Activated CD4-positive, alpha-beta T cell treated with anti-CD3 and anti-CD28 coated beads, Interleukin-2, amount 10 ng/mL, durations not matched to agents 7 days and 5 days (primary cell): Measurements from ENCODE around the gene FKBP15. TPM values are rescaled to one million over a fixed set of nuclear protein-coding genes. Genes with fewer than 3 reads are reported as not detected.

Experiments used
- CTCF ChIA-PET: fragments of 350-600 bp; sonication (Branson Sonifier 250); formaldehyde crosslinking; loops from one replicate; lab custom pipeline; 2021; ENCODE audit warnings: antibody characterized with exemption; lab: Charles Lee
- POLR2A ChIA-PET: fragments of 350-600 bp; sonication (Branson Sonifier 250); formaldehyde crosslinking; loops from one replicate; lab custom pipeline; 2021; ENCODE audit warnings: antibody characterized with exemption; lab: Charles Lee
- DNase-seq: peaks from one replicate; pipeline ENCODE4 v3.0.0-alpha.2; 2020
- H3K27ac Mint-ChIP-seq: one replicate; pipeline ENCODE4 v1.8.0; 2021; ENCODE audit warnings: mild to moderate bottlenecking, moderate library complexity, mixed read lengths
- H3K27me3 Mint-ChIP-seq: one replicate; pipeline ENCODE4 v1.8.0; 2021; ENCODE audit warnings: mixed read lengths
- H3K36me3 Mint-ChIP-seq: one replicate; pipeline ENCODE4 v1.8.0; 2021; ENCODE audit warnings: low read depth, mixed read lengths
- H3K4me1 Mint-ChIP-seq: one replicate; pipeline ENCODE4 v1.8.0; 2021; ENCODE audit warnings: mixed read lengths
- H3K4me3 Mint-ChIP-seq: one replicate; pipeline ENCODE4 v1.8.0; 2021; ENCODE audit warnings: mild to moderate bottlenecking, moderate library complexity, mixed read lengths
- H3K9me3 Mint-ChIP-seq: one replicate; pipeline ENCODE4 v1.8.0; 2021; ENCODE audit warnings: mixed read lengths
- total RNA-seq, 2 experiments: library from RNA; stranded (reverse); gene quantifications; one replicate each; pipeline ENCODE4 v1.2.3, GENCODE V29; 2021

Gene FKBP15
- total RNA-seq, 2 experiments from 2014 or later: 33.6 to 39.3 TPM

DNA sequence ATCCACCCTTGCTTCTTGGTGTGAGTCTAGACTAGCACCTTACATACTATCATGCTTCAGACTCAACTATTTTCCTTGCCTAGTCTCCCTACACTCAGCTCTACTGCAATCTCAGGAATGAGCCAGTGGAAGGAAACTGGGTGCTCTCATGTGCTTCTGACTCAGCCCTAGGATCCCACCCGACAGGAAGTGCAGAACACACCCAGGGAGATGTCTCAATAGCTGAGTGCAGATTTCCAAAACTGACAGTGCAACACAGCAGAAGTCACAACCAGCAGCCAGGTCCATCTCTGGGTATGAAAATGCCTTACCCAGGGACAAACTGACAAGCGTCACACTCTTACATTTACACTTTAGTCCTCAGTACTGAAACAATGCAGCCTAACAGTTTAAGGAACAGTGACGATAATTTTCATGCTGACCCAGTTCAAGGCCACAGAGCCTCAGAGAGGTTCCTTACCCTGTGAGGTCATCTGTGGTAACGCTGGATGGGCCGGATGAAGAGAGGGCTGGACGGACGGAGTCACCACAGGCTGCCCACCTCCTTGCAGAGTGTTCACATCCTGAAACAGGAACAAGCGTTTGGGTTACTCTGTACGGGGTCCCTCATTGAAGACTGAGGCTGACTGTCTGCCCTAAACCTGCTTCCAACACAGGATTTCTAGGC lies 33.0 kb downstream of the FKBP15 start:
- POLR2A ChIA-PET: no interaction called here
- H3K4me3 Mint-ChIP-seq: no peak overlapping the region

DNA sequence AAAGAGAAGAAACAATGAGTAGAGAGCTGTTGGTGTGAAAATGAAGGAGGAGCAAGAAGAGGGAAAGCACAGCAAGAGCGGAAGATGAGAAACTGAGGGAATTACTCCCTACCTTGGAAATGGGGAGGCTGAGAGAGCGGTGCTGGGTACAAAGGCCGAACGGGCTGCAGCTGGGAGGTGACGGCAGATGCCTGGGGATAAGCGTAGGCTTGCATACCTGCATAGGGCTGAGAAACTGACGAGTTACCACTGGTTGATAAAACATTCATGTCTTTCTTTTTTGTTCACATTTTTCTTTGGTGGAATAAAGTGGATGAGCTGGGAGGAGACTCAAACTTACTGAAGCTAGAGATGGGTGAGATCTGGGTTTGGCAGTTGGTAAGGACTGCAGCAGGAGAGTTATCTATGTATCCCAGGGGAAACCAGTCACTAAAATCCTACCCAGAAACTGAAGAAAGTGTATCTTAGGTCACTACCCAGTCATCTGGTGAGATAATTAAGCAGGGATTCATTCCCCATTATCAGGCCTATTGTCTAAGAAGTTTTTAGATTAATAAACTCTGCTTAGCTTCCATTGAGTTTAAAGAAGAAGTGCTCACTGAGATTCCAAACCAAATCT lies 34.8 kb downstream of the FKBP15 start:
- POLR2A ChIA-PET: interaction anchor here (0.6 kb wide), 1 partner anchor 19 kb away, joined by 3 read pairs; no protein-coding TSS in a partner anchor
- Mint-ChIP-seq H3K4me3 (no peak overlapping the region), H3K9me3 (no peaks in the 10 kb centered on the region), H3K4me1 (peaks cover 12% of the 10 kb centered on the region), H3K27me3 (no peaks in the 10 kb centered on the region), H3K36me3 (peaks cover 60% of the 10 kb centered on the region), H3K27ac (no peak overlapping the region)
- CTCF ChIA-PET: interaction anchor here (1.1 to 1.7 kb wide), 2 partner anchors 11 to 35 kb away, joined by 4 to 5 read pairs; partner anchors contain the start of gene SLC31A2
- DNase-seq: no peak

More for the DNA sequence above, 33.0 kb downstream of the FKBP15 start:
- DNase-seq: no peak
- CTCF ChIA-PET: interaction anchor here (0.9 kb wide), 2 partner anchors 10 to 32 kb away, joined by 3 to 4 read pairs; no protein-coding TSS in a partner anchor
- Mint-ChIP-seq H3K27me3 (no peaks in the 10 kb centered on the region), H3K27ac (no peak overlapping the region), H3K4me1 (peaks cover 12% of the 10 kb centered on the region), H3K36me3 (peaks cover 50% of the 10 kb centered on the region), H3K9me3 (no peaks in the 10 kb centered on the region)

DNA sequence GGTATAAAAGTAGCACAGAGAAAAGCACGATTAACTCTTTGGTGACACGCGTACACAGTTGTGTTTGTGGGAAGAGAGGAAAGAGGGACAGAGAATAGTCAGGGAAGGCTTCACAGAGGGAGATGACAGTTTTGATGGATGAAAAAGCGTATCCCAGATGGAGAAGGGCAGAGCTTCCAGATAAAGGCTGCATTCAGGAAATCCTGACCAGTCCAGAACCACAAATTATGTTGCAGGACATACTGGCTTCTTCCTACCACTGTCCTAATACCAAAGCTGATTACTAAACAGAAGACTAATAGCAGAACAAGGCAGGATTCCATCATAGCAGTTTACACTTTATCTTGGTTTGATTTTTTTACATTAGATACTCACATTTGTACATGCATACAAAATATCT lies 35.8 kb downstream of the FKBP15 start:
- no peak for DNase-seq
- no peak overlapping the region for H3K4me3 Mint-ChIP-seq
- peaks cover 63% of the 10 kb centered on the region for H3K36me3 Mint-ChIP-seq
- H3K27me3 Mint-ChIP-seq: no peaks in the 10 kb centered on the region
- no peak overlapping the region for H3K27ac Mint-ChIP-seq
- H3K4me1 Mint-ChIP-seq: peaks cover 12% of the 10 kb centered on the region
- ChIA-PET CTCF (interaction anchor here (1.7 kb wide), 1 partner anchor 10 kb away, joined by 4 read pairs; no protein-coding TSS in a partner anchor), POLR2A (no interaction called here)
- H3K9me3 Mint-ChIP-seq: no peaks in the 10 kb centered on the region

DNA sequence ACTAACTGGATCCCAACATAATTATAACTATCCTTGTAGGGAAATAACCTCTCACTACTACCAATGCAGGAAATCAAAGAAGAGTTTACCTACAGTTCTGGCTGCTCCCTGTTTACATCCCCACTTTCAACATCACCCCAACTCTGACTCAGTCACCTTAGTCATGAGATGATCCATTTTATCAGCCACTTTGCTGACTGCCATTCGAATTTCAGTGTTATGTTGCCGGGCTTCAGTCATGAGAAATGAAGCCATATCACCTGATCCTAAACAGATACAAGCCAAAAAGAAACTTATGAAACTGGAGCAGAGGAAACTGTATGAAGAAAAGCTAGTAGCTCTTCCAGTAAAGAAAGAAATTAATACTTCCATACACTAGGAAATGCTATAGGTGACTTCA lies 36.5 kb downstream of the FKBP15 start:
- DNase-seq: no peak
- no peaks in the 10 kb centered on the region for H3K27me3 Mint-ChIP-seq
- H3K4me1 Mint-ChIP-seq: peaks cover 12% of the 10 kb centered on the region
- peaks cover 63% of the 10 kb centered on the region for H3K36me3 Mint-ChIP-seq
- no peak overlapping the region for H3K27ac Mint-ChIP-seq
- no peaks in the 10 kb centered on the region for H3K9me3 Mint-ChIP-seq
- POLR2A ChIA-PET: no interaction called here
- CTCF ChIA-PET: no interaction called here
- no peak overlapping the region for H3K4me3 Mint-ChIP-seq

DNA sequence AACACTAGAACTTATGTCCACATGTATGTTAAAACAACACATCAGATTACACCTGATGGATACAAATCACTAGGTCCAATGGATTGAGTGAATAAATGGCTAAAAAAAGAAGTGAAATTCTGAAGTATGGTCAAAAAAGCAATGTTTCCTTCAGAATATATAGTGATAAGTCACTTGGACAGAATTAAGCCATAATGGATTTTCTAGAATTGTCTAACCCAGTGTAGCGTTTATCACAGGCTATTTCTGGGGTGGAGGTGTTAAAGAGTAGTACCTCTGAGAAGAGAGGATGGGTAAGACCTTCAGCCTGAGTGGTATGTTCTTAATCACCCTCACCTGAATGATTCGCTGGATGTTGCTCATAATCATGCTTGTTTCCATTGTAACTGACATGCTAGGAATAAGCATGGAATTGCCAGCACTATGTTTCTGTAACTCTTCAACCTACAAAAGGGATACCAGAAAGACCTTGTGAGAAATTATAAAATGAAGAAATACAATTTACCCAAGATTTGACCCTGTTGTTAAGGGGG lies 37.1 kb downstream of the FKBP15 start:
- Mint-ChIP-seq H3K4me3 (no peak overlapping the region), H3K4me1 (peaks cover 12% of the 10 kb centered on the region), H3K9me3 (no peaks in the 10 kb centered on the region), H3K27me3 (no peaks in the 10 kb centered on the region), H3K36me3 (peaks cover 65% of the 10 kb centered on the region), H3K27ac (no peak overlapping the region)
- CTCF ChIA-PET: no interaction called here
- POLR2A ChIA-PET: no interaction called here
- no peak for DNase-seq

DNA sequence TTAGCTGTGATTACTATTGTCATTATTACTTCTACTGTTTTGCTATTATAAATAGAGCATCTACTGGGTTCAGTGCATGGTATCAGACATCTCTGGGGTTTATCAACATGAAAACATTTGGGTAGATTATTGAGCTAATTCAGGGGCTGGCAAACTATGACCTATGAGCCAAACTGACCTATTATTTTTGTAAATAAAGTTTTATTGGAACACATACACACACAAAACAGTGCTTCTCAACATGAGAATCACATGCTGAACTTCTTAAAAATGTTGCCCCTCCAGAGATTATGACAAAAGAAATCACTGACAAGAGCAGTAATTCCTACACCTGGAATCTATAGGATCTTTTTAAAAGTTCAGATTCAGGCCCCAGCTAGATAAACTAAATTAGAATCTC lies 39.9 kb downstream of the FKBP15 start:
- no peaks in the 10 kb centered on the region for H3K4me1 Mint-ChIP-seq
- H3K27me3 Mint-ChIP-seq: no peaks in the 10 kb centered on the region
- H3K27ac Mint-ChIP-seq: no peak overlapping the region
- CTCF ChIA-PET: interaction anchor here (1.3 kb wide), 1 partner anchor 19 kb away, joined by 3 read pairs; no protein-coding TSS in a partner anchor
- POLR2A ChIA-PET: no interaction called here
- no peak for DNase-seq
- H3K36me3 Mint-ChIP-seq: peaks cover 75% of the 10 kb centered on the region
- no peak overlapping the region for H3K4me3 Mint-ChIP-seq
- no peaks in the 10 kb centered on the region for H3K9me3 Mint-ChIP-seq

DNA sequence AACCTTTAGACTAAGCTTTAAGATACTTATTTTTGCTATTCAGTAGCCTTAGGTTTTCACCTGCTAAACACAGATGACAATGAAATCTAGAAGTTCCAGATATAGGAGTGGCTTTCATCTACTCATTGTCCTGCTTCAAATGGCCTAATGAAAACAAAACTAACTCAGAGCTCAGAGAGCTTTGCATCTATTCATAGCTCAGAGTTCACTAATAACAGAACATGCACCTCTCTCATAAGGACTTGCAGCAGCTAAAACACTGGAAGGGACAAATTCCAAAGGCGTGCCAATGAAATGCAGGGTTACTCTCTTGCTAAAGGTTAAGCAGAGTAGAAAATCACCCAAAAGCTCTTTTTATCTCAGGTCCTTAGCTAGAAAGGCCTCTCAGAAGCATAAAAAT lies 41.2 kb downstream of the FKBP15 start:
- no peak for DNase-seq
- H3K4me3 Mint-ChIP-seq: no peak overlapping the region
- no peaks in the 10 kb centered on the region for H3K4me1 Mint-ChIP-seq
- H3K27ac Mint-ChIP-seq: no peak overlapping the region
- ChIA-PET POLR2A (no interaction called here), CTCF (interaction anchor here (0.5 to 1.3 kb wide), 3 partner anchors 27 to 1241 kb away, joined by 3 to 4 read pairs (median 3); no protein-coding TSS in a partner anchor)
- H3K9me3 Mint-ChIP-seq: no peaks in the 10 kb centered on the region
- H3K36me3 Mint-ChIP-seq: peaks cover 69% of the 10 kb centered on the region
- no peaks in the 10 kb centered on the region for H3K27me3 Mint-ChIP-seq

DNA sequence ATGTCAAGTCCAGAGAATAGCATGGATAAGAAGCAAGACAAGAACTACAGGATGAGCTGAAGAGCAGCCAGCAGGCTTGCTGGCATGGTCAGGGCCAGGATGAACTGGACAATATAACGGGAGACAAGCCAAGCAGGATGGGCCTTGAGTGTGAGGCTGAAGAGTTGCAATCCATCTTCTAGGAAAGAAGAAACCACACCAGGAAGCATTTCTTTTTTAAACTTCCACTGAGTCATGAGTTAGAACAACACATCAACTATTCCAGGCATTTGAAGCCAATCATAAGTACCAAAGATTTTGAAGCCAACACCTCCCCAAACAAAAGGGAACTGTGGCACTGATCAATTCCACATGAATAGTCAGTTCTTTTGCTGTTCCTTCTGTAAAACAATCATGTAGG lies 43.0 kb downstream of the FKBP15 start:
- peaks cover 70% of the 10 kb centered on the region for H3K36me3 Mint-ChIP-seq
- DNase-seq: no peak
- ChIA-PET POLR2A (no interaction called here), CTCF (interaction anchor here (0.7 kb wide), 1 partner anchor 10 kb away, joined by 3 read pairs; no protein-coding TSS in a partner anchor)
- H3K4me3 Mint-ChIP-seq: no peak overlapping the region
- H3K27ac Mint-ChIP-seq: no peak overlapping the region
- no peaks in the 10 kb centered on the region for H3K9me3 Mint-ChIP-seq
- H3K27me3 Mint-ChIP-seq: no peaks in the 10 kb centered on the region
- H3K4me1 Mint-ChIP-seq: no peaks in the 10 kb centered on the region

DNA sequence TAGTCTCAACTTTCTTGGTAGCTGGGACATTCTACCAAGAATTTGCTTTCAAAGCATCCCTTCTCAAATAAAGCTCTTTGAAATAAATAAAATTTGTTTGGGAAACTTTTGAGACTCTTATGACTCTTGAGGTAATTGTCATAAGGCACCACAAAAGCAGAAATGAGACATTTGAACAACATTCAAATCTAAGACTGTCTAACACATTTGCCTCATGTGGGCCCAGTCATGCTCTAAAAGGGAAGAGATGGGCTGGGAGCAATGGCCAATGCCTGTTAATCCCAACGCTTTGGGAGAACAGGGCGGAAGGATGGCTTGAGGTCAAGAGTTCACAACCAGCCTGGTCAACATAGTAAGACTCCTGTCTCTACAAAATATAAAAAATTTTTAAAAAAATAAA lies 43.8 kb downstream of the FKBP15 start:
- CTCF ChIA-PET: no interaction called here
- Mint-ChIP-seq H3K27ac (no peak overlapping the region), H3K4me1 (no peaks in the 10 kb centered on the region), H3K9me3 (no peaks in the 10 kb centered on the region), H3K4me3 (no peak overlapping the region), H3K36me3 (peaks cover 71% of the 10 kb centered on the region), H3K27me3 (no peaks in the 10 kb centered on the region)
- POLR2A ChIA-PET: no interaction called here
- no peak for DNase-seq

DNA sequence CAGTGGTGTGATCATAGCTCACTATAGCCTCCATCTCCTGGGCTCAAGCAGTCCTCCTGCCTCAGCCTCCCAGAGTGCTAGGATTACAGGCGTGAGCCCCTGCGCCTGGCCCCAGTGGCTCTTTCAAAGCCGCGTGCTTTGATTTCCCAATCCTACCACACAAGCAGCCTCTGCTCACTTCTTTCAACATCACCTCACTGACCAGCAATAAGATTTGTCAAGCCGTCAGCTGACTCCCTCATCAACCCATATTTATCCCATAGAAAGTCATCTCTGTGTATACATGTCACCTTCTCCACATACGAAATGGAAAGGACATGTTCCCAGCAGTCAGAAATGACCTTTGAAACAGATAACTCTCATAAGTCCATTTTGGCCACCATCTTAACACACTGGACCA lies 44.3 kb downstream of the FKBP15 start:
- Mint-ChIP-seq H3K27ac (no peak overlapping the region), H3K4me3 (no peak overlapping the region), H3K9me3 (no peaks in the 10 kb centered on the region), H3K27me3 (no peaks in the 10 kb centered on the region), H3K4me1 (no peaks in the 10 kb centered on the region), H3K36me3 (peaks cover 71% of the 10 kb centered on the region)
- ChIA-PET POLR2A (no interaction called here), CTCF (interaction anchor here (0.6 kb wide), 2 partner anchors 140 to 1319 kb away, joined by 3 read pairs; no protein-coding TSS in a partner anchor)
- DNase-seq: no peak

DNA sequence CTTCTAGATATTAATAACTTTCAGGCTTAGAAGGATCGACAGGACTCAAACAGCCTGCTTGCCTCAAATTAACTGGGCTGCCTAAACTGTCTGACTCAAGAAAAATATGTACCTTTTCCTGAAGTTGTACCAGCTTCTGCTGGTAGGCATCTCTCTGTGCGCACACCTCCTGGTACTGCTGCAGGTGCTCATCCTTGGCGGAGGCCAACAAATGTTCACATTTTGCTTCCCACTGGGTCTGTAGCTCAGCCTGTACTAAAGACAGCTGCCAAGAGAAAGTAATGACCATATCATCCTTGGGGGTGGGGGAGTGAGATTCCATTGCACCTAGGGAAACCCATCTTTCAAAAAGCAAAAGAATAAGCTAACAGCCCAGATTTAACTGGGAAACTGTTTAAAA lies 47.7 kb downstream of the FKBP15 start:
- DNase-seq: no peak
- no peak overlapping the region for H3K4me3 Mint-ChIP-seq
- no peaks in the 10 kb centered on the region for H3K9me3 Mint-ChIP-seq
- no peaks in the 10 kb centered on the region for H3K4me1 Mint-ChIP-seq
- H3K27ac Mint-ChIP-seq: no peak overlapping the region
- H3K27me3 Mint-ChIP-seq: no peaks in the 10 kb centered on the region
- H3K36me3 Mint-ChIP-seq: peaks cover 73% of the 10 kb centered on the region
- POLR2A ChIA-PET: no interaction called here
- CTCF ChIA-PET: interaction anchor here (1.3 kb wide), 1 partner anchor 22 kb away, joined by 5 read pairs; no protein-coding TSS in a partner anchor

DNA sequence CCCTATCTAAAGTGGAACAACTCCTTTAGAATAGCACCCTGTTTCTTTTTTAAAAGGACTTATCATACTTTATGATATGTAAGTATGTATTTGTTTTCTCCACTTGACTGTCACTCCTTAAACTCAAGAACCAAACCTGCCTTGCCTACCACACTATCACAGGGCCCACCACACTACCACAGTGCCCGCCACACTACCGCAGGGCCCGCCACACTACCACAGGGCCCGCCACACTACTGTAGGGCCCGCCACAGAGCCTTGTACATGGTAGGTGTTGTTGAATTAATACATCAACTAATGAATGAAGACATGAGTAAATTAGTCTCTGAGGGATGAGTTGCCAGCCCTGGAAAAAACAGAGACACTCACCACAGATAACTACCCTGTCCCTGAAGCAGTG lies 52.3 kb downstream of the FKBP15 start:
- H3K4me1 Mint-ChIP-seq: no peaks in the 10 kb centered on the region
- no peak for DNase-seq
- H3K4me3 Mint-ChIP-seq: no peak overlapping the region
- H3K36me3 Mint-ChIP-seq: peaks cover 64% of the 10 kb centered on the region
- H3K9me3 Mint-ChIP-seq: no peaks in the 10 kb centered on the region
- POLR2A ChIA-PET: no interaction called here
- H3K27ac Mint-ChIP-seq: no peak overlapping the region
- H3K27me3 Mint-ChIP-seq: no peaks in the 10 kb centered on the region
- CTCF ChIA-PET: interaction anchor here (0.6 to 3.3 kb wide), 3 partner anchors 13 to 1742 kb away, joined by 3 to 10 read pairs (median 3); no protein-coding TSS in a partner anchor

DNA sequence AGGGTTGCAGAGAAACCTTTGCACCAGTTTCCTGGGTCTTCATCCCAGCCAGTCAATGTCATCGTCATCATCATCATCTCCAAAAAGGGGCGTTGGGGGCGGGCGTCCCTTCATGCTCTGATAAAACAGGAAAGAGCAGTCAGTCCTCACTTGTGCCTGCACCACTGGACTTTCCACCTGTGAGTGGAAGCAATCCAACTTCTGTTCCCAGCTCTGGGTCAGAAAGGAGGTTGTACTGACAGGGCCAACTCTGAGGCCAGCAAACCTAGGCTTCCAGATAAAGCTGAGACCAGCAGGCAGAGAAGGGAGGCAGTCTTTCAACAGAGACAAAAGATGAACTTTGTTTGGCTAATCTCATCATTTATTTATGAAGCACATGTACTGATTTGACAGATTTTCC lies 55.0 kb downstream of the FKBP15 start:
- Mint-ChIP-seq H3K27me3 (no peaks in the 10 kb centered on the region), H3K27ac (no peak overlapping the region), H3K4me1 (no peaks in the 10 kb centered on the region), H3K36me3 (peaks cover 55% of the 10 kb centered on the region), H3K4me3 (no peak overlapping the region), H3K9me3 (no peaks in the 10 kb centered on the region)
- POLR2A ChIA-PET: no interaction called here
- CTCF ChIA-PET: interaction anchor here (0.5 to 3.3 kb wide), 2 partner anchors 10 to 53 kb away, joined by 3 to 10 read pairs; no protein-coding TSS in a partner anchor
- DNase-seq: no peak
